GM19239 (cell line): ENCODE data around the gene TMEM134.

Source experiments
- DNase-seq: peaks from one replicate; pipeline ENCODE4 v3.0.0; 2011; ENCODE audit warnings: low spot score; ENCODE audit not compliant: insufficient read length
- FAIRE-seq: peaks from 2 replicates; lab custom pipeline; 2011; peaks lifted over from hg19 to GRCh38; lab: Jason Lieb, UNC

TMEM134 gene

DNA sequence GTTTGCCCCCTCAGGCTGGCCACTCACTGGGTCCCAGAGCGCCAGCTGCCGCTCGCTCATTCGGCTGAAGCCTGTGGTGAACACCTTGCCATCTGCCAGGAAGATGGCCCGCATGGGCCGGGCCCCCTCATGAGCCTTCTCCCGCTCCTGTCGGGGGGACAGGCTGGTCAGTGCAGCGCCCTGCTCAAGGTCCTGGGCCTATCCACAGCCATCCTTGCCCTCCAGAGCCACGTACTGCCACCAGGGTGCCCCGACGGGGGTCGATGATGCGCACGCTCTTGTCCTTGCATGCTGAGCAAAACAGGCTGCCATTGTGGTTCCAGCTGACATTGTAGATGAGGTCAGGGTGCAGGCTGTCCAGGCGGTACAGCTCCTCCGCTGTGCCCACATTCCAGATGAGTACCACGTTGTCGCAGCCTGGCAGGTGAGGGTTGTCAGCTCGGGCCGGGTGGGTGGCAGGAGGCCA lies 27.9 kb downstream of the TMEM134 start:
- FAIRE-seq (no peak), DNase-seq (no peak)

DNA sequence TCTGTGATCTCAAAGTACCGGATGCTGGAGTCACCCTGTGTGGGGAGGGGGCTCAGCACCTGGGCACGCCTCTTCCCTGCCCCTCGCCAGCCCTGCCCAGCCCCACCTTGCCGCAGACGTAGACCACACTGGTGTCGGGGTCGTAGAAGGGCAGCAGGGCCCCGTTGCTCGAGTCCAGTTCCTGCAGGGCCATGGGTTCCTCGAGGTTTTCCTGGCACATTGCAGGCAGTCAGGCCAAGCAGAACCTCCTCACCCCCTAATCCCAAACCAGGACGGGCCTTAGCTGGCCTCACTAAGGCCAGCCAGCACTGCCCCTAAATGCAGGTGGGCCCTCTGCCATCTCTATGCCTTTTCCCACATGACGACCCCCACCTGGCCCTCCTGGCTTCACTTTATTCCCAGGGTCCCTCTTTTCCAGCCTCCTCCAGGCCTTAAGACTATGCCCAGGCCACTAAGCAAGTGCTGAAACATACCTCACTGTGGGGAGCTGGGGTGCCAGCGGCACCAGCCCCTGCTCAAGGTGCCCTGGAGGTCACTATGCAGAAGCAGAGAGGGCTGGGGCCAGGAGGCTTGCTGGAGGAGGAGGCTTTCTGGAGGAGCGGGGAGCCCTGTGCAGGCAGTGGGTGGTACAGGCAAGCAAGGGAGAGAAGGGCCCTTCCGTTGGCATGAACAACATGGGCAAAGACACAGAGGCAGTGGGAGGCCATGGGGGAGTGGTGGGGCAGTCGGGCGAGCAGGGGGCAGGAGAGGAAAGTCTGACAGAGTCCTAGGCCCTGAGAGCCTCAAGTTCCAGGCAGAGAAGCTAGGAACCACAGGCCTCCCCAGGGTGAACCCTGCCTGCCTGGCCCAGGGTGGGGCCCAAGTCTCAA lies 28.6 kb downstream of the TMEM134 start:
- no peak for DNase-seq
- no peak for FAIRE-seq

DNA sequence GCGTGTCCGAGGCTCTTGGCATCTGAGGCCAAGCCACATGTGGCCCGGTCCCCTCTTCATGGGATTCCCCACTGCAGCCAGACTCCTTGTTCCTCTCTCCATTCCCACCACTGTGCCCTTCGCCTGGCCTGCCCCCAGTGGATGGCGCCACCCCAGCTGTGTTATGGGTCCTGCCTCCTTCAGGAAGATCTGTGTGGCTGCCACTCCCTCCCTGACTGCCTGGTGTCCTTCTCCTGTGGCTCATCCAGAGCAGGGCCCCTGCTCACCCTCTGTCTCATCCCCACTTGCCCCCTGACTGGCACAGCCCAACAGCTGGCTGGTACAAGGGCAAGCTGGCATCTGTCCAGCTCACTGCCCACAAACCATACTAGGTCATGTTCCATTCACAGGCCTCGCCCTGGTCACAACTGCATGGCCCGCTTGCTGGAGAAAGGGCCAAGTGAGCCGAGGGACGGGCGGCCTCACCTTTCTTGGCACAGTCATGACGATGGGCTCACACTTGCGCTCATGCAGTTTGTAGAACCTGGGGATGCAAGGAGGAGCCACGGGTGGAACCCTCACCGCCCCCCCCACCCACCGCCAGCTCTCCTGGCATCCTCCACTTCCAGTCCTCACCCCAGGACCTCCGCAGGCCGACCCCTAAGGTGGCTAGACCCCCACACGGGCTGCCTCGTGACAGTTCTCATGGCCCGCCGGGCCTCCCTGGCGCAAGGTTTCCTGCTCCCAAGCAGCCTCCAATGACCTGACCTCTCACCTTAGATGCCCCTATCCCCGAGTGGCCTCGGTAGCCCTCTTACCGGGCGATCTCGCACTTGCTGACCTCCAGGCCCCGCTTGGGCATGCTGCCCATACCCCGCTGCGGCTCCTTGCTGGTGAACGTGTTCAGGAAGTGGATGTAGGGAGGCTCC lies 29.5 kb downstream of the TMEM134 start:
- no peak for DNase-seq
- FAIRE-seq, result no peak

DNA sequence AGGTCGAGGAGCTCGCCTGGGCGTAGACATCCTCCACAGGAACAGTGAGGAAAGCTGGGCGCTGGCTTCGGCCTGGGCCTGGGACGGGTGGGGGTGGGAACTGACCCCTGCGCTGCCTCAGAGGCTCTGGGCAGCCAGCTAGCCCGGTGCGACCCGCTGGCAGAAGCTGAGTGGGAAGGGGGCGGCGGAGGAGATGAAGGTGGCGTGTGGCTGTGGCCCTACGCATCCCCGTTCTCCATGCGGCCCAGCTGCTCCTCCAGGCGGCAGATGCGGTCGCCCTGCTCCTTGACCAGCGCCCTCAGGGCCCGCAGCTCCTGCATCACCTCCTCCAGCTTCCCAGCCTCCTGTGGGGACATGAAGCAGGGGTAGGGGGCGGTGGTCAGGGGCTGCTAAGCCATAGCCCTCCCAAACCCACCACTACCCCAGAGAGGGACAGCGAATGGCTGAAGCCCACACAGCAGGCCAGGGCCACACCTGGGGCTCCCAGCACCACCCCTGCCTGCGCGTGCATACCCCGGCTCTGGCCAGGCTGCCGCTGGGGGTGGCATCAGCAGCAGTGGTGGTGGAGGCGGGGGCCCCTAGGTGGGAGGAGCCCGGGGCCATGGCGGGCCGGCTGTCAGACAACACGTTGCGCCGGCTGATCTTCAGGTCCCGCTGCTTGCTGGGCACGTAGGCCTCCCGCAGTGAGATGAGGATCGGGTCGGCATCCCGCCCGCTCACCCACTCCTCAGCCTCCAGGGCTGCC lies 30.7 kb downstream of the TMEM134 start:
- no peak for FAIRE-seq
- no peak for DNase-seq

DNA sequence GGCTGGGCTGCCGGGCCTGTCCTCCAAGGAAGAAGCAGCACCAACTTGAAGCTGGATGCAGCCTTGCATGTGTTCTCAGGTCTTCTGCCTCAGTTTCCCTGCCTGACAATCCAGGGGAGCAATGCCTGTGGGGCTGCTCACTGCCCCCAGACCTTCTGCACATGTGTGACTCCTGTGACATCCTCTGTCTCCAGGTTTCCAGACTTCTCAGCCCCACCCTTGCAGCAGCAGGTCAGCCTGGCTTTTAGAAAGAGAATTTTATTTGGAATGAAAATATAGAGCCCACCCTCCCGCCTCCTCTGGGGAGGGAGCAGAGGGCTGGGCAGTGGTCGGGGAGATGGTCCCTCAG lies 31.3 kb downstream of the TMEM134 start:
- FAIRE-seq, result no peak
- DNase-seq, result no peak

DNA sequence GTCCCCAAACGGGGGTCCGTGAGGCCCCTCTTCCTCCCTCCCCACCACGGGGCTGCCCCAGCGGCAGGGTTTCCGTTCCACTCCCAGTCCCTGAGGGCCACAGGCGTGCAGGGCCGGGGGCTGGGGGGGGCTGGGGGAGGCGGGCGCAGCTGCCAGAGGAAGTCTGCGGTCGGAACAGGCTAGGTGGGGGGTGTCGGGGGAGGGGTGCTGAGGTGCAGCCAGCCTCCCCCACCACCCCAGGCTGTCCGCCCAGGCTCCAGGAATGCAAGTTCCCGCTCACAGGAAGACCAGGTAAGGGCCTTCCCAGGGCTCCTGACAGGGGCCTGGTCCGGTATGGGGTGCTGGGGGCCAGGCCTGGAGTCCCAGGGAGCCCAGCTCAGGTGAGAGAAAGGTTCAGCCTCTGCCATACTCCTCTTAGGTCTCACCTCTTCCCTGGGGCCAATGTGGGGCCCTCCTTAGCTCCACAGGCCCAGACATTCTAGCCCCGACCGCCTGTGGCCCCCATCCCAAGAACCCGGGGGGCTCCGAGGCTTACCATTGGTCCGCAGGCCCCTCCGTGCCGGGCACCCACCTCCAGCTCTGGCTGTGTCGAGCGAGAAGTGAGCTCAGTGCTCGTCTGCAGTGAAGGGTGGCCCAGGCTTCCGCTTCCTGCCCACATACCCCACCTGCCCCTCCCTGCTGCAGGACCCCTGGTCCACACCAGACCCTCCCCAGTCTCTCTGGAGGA lies 31.8 kb downstream of the TMEM134 start, which contains the start of gene PTPRCAP:
PTPRCAP (minus strand) TSS at position 601 of the 727 bp plus-strand sequence; CDS start at position 538, 63 bp downstream.
- FAIRE-seq, result peak; percentile 93
- DNase-seq, result peak; percentile 80

DNA sequence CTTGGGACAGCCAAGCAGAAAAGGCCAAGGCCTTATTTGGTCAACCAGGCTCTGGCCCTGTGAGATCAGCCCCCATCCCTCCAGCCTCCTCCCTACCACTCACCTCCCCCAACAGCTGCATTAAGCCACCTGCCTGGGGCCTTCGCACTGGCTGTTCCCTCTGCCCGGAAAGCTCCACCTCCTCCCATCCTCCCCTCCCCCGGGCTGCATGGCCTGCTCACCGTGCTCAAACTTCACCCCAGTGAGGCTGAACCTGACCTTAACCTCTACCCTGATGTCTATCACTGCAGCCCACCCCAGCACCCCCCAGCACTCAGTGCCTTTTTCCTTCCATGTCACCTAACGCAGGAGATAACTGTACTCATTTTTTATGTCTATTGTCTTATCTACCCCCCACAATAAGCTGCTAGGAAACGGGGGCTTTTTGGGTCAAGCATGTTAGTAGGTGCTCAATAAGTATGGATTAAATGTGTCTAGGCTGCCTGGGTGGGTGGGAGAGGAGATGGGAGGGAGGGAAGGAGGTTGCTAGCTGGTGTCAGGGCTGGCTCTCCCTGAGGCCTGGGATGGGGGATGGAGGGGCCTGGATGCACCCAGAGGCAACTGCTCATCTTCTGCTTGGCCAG lies 32.5 kb downstream of the TMEM134 start:
- FAIRE-seq, result no peak
- peak; percentile 89 for DNase-seq

DNA sequence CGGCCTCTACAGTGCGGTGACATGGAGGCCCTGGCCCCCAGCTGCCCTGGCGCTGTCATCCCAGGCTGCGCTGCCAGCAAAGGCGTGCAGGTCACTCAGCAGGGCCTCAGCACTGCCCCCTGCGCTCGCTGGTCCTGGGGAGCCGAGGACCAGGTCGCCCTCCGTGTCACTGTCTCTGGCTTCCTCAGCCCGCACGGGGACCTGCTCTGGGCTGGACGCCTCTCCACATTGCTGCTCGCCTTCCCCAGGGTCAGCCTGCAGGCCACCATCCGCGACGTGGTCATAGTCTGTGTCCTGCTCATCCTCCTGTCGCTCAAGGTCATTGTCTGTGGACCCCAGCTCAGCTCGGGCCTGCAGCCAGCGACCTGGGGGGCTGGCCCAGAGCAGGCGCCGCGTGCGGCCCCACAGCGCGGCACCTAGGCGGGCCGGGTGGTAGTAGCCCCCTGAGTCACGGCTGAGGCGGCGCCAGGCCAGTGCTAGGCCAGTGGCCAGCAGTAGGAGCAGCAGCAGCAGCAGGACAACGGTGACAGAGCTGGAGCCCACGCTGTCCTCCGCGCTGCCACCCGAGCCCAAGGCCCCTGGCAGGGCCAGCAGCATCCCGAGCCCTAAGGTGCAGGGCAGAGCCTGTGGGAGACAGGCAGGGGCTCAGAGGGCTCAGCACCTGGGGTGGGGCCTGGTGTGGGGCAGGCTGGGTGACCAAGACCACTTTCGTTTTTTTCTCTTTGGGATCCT lies 33.2 kb downstream of the TMEM134 start:
- DNase-seq (no peak), FAIRE-seq (no peak)

DNA sequence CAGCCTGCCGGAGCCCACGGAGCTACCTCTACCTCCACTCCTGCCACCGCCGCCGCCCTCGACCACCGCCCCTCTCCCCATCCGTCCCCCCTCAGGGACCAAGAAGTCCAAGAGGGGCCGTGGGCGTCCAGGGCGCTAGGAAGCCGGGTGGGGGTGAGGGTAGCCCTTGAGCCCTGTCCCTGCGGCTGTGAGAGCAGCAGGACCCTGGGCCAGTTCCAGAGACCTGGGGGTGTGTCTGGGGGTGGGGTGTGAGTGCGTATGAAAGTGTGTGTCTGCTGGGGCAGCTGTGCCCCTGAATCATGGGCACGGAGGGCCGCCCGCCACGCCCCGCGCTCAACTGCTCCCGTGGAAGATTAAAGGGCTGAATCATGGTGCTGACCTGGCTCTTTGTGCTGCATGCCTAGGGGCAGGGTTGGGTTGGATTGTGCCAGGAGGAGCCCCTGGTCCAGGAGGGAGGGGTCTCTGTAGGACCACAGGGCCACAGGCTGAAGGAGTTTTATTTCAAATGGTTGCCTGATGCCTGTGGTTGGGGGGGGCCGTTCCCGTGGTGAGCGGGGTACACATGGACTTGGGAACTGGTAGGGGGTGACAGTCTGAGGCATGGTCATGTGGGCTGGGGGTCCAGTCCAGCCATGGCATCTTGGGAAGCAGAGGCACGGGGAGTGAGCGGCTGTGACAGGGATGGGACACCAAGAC lies 33.9 kb downstream of the TMEM134 start:
- DNase-seq (no peak), FAIRE-seq (peak; percentile 40)

DNA sequence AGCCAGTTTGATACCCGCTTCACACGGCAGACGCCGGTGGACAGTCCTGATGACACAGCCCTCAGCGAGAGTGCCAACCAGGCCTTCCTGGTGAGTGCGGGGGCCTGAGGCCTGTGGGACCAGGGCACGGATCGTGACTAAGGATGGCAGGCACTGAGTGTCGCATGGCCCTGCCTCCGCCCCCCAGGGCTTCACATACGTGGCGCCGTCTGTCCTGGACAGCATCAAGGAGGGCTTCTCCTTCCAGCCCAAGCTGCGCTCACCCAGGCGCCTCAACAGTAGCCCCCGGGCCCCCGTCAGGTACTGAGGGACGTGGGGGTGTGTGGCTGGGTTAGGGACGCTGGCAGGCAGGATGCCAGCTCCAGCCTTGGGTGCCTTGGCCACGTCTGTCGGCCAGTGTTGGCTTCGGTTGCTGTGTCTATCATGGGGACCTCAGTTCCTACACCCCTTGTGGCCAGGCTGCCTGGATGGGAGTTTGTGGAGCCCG lies 34.6 kb downstream of the TMEM134 start:
- FAIRE-seq, result peak; percentile 11
- DNase-seq, result no peak

DNA sequence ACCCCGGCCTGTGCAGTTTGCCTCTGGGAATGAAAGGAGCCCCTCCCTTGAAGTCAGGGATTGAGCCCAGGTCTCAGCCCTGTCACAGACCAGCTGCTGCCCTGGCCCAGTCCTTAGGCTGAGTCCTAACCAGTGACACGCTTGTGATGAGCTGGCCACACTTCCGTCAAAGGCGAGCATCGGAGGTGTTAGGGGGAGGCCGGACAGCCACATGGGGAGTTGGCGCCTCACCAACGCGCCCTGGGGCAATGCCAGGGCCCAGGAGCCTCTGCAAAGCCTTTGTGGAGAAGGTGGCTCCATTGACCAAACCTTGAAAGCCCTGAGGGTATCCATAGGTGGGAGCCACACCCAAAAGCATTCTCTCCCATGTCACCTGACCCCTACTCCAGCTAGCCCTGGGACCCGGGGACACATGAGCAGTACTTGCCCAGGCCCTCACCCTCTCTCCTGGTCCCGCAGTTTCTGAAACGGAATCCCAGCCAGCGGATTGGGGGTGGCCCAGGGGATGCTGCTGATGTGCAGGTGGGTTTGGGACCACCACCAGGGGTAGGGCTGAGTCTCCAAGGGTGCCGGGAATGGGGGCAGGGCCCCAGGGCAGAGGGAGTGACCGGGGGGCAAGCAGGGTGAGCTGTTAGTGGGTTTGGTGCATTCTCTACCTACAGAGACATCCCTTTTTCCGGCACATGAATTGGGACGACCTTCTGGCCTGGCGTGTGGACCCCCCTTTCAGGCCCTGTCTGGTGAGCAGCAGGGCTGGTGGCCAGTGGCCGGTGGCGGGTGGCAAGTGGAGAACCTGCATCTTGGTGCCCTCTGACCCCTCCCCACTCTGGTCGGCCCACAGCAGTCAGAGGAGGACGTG lies 35.3 kb downstream of the TMEM134 start:
- FAIRE-seq (no peak), DNase-seq (no peak)

DNA sequence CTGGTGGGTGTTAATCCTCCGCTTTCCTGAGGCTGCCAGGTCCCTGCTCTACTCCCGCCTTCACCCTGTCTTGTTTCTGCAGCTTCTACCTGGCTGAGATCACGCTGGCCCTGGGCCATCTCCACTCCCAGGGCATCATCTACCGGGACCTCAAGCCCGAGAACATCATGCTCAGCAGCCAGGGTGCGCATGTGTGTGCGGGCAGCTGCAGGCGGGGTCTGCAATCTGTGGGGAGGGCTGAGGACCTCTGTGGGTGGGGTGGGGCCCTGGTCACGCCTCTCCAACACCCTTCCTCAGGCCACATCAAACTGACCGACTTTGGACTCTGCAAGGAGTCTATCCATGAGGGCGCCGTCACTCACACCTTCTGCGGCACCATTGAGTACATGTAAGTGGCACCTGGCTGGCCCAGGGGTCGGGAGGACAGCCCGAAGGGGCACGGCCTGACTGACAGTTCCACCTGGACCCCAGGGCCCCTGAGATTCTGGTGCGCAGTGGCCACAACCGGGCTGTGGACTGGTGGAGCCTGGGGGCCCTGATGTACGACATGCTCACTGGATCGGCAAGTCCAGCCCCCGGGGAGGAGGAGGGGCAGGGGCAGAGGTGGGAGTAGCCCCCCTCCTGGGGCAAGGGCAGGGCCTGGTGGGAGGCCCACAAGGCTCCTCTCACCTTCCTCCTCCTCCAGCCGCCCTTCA lies 36.2 kb downstream of the TMEM134 start:
- DNase-seq (no peak), FAIRE-seq (no peak)

DNA sequence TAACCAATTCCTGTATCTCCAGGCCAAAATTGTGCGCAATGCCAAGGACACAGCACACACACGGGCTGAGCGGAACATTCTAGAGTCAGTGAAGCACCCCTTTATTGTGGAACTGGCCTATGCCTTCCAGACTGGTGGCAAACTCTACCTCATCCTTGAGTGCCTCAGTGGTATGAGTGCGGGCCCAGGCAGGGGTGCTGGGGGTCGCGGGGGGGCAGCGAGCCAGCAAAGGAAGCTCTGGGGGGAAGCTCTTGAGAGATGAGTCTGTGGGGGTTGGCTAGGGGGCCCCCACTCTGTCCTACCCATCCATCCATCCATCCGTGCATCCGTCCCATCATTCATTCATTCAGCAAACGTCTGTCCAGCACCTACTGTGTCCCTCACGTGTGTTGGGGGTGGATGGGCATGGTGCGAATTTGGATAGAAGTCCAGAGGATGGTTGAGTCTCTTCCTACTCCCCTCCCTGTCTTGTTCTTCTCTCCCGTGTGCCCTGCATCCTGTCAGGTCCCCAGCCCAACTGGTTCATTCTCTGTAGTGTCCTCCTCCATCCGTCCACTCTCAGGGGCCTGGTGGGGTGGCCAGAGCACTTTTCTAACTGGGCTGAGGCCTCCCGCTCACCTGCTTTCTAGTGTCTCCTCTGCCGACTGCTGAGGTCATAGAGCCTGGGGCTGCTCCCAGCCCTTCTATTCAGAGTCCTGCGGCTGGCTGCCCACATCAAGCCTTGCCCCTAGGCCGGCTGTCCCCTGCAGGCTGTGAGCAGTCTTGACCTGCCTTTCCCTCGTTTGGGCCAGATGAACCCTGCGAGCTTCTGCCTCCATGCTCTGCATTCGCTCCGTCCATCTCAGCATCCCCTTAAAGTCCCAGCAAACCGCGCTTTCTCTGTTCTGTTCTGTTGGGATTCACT lies 37.5 kb downstream of the TMEM134 start:
- DNase-seq, result no peak
- FAIRE-seq, result no peak

DNA sequence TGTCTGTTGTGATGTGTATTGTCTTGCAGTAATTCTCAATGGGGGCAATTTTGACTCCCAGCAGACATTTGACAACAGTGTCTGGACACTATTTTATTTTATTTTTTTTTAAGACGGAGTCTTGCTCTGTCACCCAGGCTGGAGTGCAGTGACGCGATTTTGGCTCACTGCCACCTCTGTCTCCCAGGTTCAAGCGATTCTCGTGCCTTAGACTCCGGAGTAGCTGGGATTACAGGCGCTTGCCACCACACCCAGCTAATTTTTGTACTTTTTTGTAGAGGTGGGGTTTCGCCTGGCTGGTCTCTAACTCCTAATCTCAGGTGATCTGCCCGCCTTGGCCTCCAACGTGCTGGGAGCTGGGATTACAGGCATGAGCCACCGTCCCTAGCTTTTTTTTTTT lies 39.3 kb downstream of the TMEM134 start:
- no peak for FAIRE-seq
- no peak for DNase-seq

DNA sequence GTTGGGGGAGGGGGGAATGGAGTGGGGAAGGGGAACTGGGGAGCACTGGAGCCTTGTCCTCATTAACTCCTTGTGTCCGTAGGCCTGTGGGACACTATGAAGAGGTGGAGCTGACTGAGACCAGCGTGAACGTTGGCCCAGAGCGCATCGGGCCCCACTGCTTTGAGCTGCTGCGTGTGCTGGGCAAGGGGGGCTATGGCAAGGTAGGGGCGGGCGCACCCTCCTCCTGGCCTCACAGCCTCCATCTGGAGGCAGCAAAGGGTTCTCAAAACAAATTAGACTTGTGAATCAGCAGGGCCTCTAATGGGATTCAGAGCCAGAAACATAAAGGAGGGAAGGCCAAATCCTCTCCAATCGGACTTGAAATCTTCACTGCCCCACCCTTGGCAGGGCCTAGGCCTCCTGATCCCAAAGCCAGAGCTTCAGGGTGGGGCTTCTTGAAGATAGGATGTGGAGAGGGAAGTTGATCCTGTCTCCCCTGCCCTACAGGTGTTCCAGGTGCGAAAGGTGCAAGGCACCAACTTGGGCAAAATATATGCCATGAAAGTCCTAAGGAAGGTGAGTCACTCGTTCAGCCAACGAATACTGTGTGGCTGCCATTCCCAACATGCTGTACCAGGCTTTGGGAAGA lies 39.9 kb downstream of the TMEM134 start:
- DNase-seq, result no peak
- no peak for FAIRE-seq
